IMR-90 (cell line): Measurements from ENCODE around the gene SHROOM3. TPM values are rescaled to one million over a fixed set of nuclear protein-coding genes. Genes with fewer than 3 reads are reported as not detected.

Experiments used
- ATAC-seq: fragments of 200-7000 bp; cut with Tn5 transposase; 2 replicates; pipeline ENCODE4 v1.9.1; 2020; ENCODE audit warnings: low read depth, mild to moderate bottlenecking, moderate library complexity
- BruUV-seq: library from RNA; stranded (reverse); fragments of 400-500 nt; replicated peaks from 2 replicates; lab custom pipeline; 2021; lab: Mats Ljungman, UMichigan
- CTCF ChIA-PET: fragments of 300-600 bp; formaldehyde crosslinking; extraction: SDS; loops from one replicate; lab custom pipeline; 2021; ENCODE audit warnings: antibody characterized with exemption; lab: Yijun Ruan, JAX
- POLR2A ChIA-PET: fragments of 300-600 bp; sonication (Branson Sonifier 250); formaldehyde crosslinking; loops from one replicate; lab custom pipeline; 2022; ENCODE audit warnings: antibody characterized with exemption; ENCODE audit not compliant: unreplicated experiment; lab: Charles Lee
- DNase-seq: peaks from one replicate; pipeline ENCODE4 v3.0.0; 2013
- H2AFZ ChIP-seq: replicated peaks from 2 replicates; pipeline ENCODE3; 2013; ENCODE audit warnings: low read length, mild to moderate bottlenecking; ENCODE audit not compliant: poor library complexity
- H2AK5ac ChIP-seq: 2 replicates; pipeline ENCODE4 v1.6.1; 2013; ENCODE audit warnings: low read depth, low read length, inconsistent platforms
- H2AK9ac ChIP-seq: replicated peaks from 2 replicates; pipeline ENCODE3; 2013; ENCODE audit warnings: mild to moderate bottlenecking, low read depth, low read length, moderate library complexity; ENCODE audit not compliant: poor library complexity
- H2BK120ac ChIP-seq: 2 replicates; pipeline ENCODE4 v1.6.1; 2013; ENCODE audit warnings: low read depth, low read length, inconsistent platforms
- H2BK15ac ChIP-seq: 3 replicates; pipeline ENCODE4 v1.6.1; 2013; ENCODE audit warnings: low read depth, low read length, inconsistent platforms
- H2BK20ac ChIP-seq: 2 replicates; pipeline ENCODE4 v1.6.1; 2013; ENCODE audit warnings: low read depth, mild to moderate bottlenecking, inconsistent platforms, low read length, moderate library complexity
- H2BK5ac ChIP-seq: 2 replicates; pipeline ENCODE4 v1.6.1; 2013; ENCODE audit warnings: mild to moderate bottlenecking, low read depth, low read length, inconsistent platforms; ENCODE audit not compliant: poor library complexity, severe bottlenecking
- H3K14ac ChIP-seq: replicated peaks from 2 replicates; pipeline ENCODE4 v1.6.1; 2013; ENCODE audit warnings: low read depth, low read length, inconsistent platforms
- H3K18ac ChIP-seq: 2 replicates; pipeline ENCODE4 v1.6.1; 2013; ENCODE audit warnings: low read depth, low read length, control low read depth
- H3K23ac ChIP-seq: 2 replicates; pipeline ENCODE4 v1.6.1; 2013; ENCODE audit warnings: low read depth, low read length, inconsistent platforms
- H3K27ac ChIP-seq: 2 replicates; pipeline ENCODE4 v1.5.1; 2013; ENCODE audit warnings: mild to moderate bottlenecking, control low read depth, low read length; ENCODE audit not compliant: insufficient read depth
- H3K27me3 ChIP-seq: 2 replicates; pipeline ENCODE4 v1.6.1; 2013; ENCODE audit warnings: low read length; ENCODE audit not compliant: control insufficient read depth, insufficient read depth
- H3K36me3 ChIP-seq: 2 replicates; pipeline ENCODE4 v1.6.1; 2013; ENCODE audit warnings: low read length, mixed read lengths; ENCODE audit not compliant: control insufficient read depth, insufficient read depth
- H3K4ac ChIP-seq: 2 replicates; pipeline ENCODE4 v1.6.1; 2013; ENCODE audit warnings: low read depth, low read length, inconsistent platforms
- H3K4me1 ChIP-seq: 2 replicates; pipeline ENCODE4 v1.6.1; 2013; ENCODE audit warnings: low read length, mixed read lengths; ENCODE audit not compliant: control insufficient read depth, insufficient read depth
- H3K4me2 ChIP-seq: 2 replicates; pipeline ENCODE4 v1.6.1; 2013; ENCODE audit warnings: low read depth, mild to moderate bottlenecking, control low read depth, low read length, moderate library complexity
- H3K4me3 ChIP-seq: 2 replicates; pipeline ENCODE4 v1.5.1; 2013; ENCODE audit warnings: low read depth, mild to moderate bottlenecking, control low read depth, low read length, moderate library complexity; ENCODE audit not compliant: insufficient read depth
- H3K56ac ChIP-seq: 2 replicates; pipeline ENCODE4 v1.6.1; 2013; ENCODE audit warnings: low read length, inconsistent platforms; ENCODE audit not compliant: insufficient read depth; ENCODE audit errors: extremely low read depth
- H3K79me1 ChIP-seq, 2 experiments: 2 replicates each; pipeline ENCODE4 v1.6.1; 2013; ENCODE audit warnings: low read length in 2 of 2, inconsistent platforms in 1 of 2, low read depth in 1 of 2
- H3K9ac ChIP-seq: 2 replicates; pipeline ENCODE4 v1.6.1; 2013; ENCODE audit warnings: low read depth, low read length, control low read depth
- H3K9me1 ChIP-seq: 2 replicates; pipeline ENCODE4 v1.6.1; 2013; ENCODE audit warnings: low read length, inconsistent platforms; ENCODE audit not compliant: insufficient read depth
- H3K9me3 ChIP-seq: 2 replicates; pipeline ENCODE4 v1.6.1; 2013; ENCODE audit warnings: low read length; ENCODE audit not compliant: control insufficient read depth, insufficient read depth
- H4K20me1 ChIP-seq: 2 replicates; pipeline ENCODE4 v1.6.1; 2013; ENCODE audit warnings: low read length, inconsistent platforms; ENCODE audit not compliant: insufficient read depth
- H4K5ac ChIP-seq: 2 replicates; pipeline ENCODE4 v1.6.1; 2013; ENCODE audit warnings: mild to moderate bottlenecking, low read depth, low read length, control low read depth
- H4K8ac ChIP-seq, 2 experiments: 2 replicates each; pipeline ENCODE4 v1.6.1; 2013; ENCODE audit warnings: low read depth in 2 of 2, low read length in 2 of 2, control low read depth in 1 of 2, inconsistent platforms in 1 of 2
- H4K91ac ChIP-seq: 2 replicates; pipeline ENCODE4 v1.6.1; 2013; ENCODE audit warnings: low read depth, low read length, inconsistent platforms; ENCODE audit not compliant: insufficient read depth
- BHLHE40 ChIP-seq: fragments of 150-350 bp; IDR thresholded peaks from 2 replicates; pipeline ENCODE4 v1.6.1; 2016; ENCODE audit warnings: mild to moderate bottlenecking, low read depth, low read length
- CEBPB ChIP-seq: IDR thresholded peaks from 2 replicates; pipeline ENCODE4 v1.6.1; 2012; ENCODE audit warnings: low read depth, low read length, improper control_type of control experiment
- CHD1 ChIP-seq: IDR thresholded peaks from 2 replicates; pipeline ENCODE4 v1.6.1; 2012; ENCODE audit warnings: low read depth, low read length, improper control_type of control experiment
- ELK1 ChIP-seq: fragments of 150-350 bp; IDR thresholded peaks from 2 replicates; pipeline ENCODE4 v1.6.1; 2016; ENCODE audit warnings: low read depth, mild to moderate bottlenecking, low read length, moderate library complexity, borderline replicate concordance
- FOS ChIP-seq: fragments of 150-350 bp; IDR thresholded peaks from 2 replicates; pipeline ENCODE4 v1.6.1; 2016; ENCODE audit warnings: low read depth, low read length
- MAFK ChIP-seq: IDR thresholded peaks from 2 replicates; pipeline ENCODE4 v1.6.1; 2012; ENCODE audit warnings: low read depth, low read length, improper control_type of control experiment
- MAZ ChIP-seq: IDR thresholded peaks from 2 replicates; pipeline ENCODE4 v1.6.1; 2012; ENCODE audit warnings: low read depth, mild to moderate bottlenecking, low read length, improper control_type of control experiment, moderate library complexity, borderline replicate concordance
- MXI1 ChIP-seq: IDR thresholded peaks from 2 replicates; pipeline ENCODE4 v1.6.1; 2012; ENCODE audit warnings: low read depth, mild to moderate bottlenecking, low read length, moderate library complexity, borderline replicate concordance
- NFE2L2 ChIP-seq: fragments of 150-350 bp; IDR thresholded peaks from 2 replicates; pipeline ENCODE4 v1.6.1; 2016; ENCODE audit warnings: low read depth, mild to moderate bottlenecking, low read length
- POLR2A ChIP-seq: IDR thresholded peaks from 2 replicates; pipeline ENCODE4 v1.6.1; 2012; ENCODE audit warnings: mild to moderate bottlenecking, low read depth, low read length
- RAD21 ChIP-seq: IDR thresholded peaks from 2 replicates; pipeline ENCODE4 v1.6.1; 2012; ENCODE audit warnings: low read length, improper control_type of control experiment
- RCOR1 ChIP-seq: IDR thresholded peaks from 2 replicates; pipeline ENCODE4 v1.6.1; 2012; ENCODE audit warnings: mild to moderate bottlenecking, low read length, improper control_type of control experiment; ENCODE audit not compliant: insufficient replicate concordance
- RFX5 ChIP-seq: IDR thresholded peaks from 2 replicates; pipeline ENCODE4 v1.8.0; 2012; ENCODE audit warnings: low read depth, mild to moderate bottlenecking, low read length, moderate library complexity
- SMC3 ChIP-seq: fragments of 150-350 bp; IDR thresholded peaks from 2 replicates; pipeline ENCODE4 v1.6.1; 2016; ENCODE audit warnings: low read depth, mild to moderate bottlenecking, antibody characterized with exemption, low read length, moderate library complexity
- USF2 ChIP-seq: fragments of 150-350 bp; IDR thresholded peaks from 2 replicates; pipeline ENCODE4 v1.6.1; 2017; ENCODE audit warnings: mild to moderate bottlenecking, antibody characterized with exemption, low read length, low read depth
- WGBS, 2 experiments: methylation state at CpG; one replicate each; pipeline versions ENCODE4 v1.1.5 to v1.1.7; 2013; ENCODE audit warnings: missing lambda C conversion rate in 2 of 2; ENCODE audit not compliant: insufficient read length in 1 of 2; ENCODE audit errors: extremely low coverage in 2 of 2; 5-methylcytosine and 5-hydroxymethylcytosine counted together
- dilution Hi-C: fragments of 300-500 bp; cut with HindIII; formaldehyde crosslinking; loops from one replicate; pipeline ENCODE4 v1.14.3; 2018; ENCODE audit warnings: low sequenced_read_pairs; ENCODE audit not compliant: unreplicated experiment
- in situ Hi-C: fragments of 300-500 bp; cut with MboI; formaldehyde crosslinking; loops from 3 replicates; pipeline ENCODE4 v1.14.3; 2019; ENCODE audit warnings: low sequenced_read_pairs, inconsistent platforms, mixed read lengths
- intact Hi-C: fragments of 100-400 bp; cut with micrococcal nuclease; formaldehyde crosslinking; loops from 2 replicates; pipeline ENCODE4 v1.10.0; 2022
- polyA plus RNA-seq, 3 experiments: library from polyadenylated mRNA; depleted of rRNA; stranded (reverse); fragments of >200 nt; gene quantifications; 2 replicates each; pipeline ENCODE4 v1.2.3, GENCODE V29; 2012; ENCODE audit warnings: low replicate concordance in 1 of 3
- total RNA-seq: library from RNA; depleted of rRNA; stranded (reverse); fragments of >200 nt; gene quantifications from 2 replicates; pipeline ENCODE4 v1.2.3, GENCODE V29; 2012
- TF ChIP-seq, protein P1 (sequence below): conservative IDR thresholded peaks from 2 replicates; pipeline ENCODE4 v1.5.1; 2012; ENCODE audit warnings: mild to moderate bottlenecking, low read depth, low read length, improper control_type of control experiment

The SHROOM3 gene
- total and polyA plus RNA-seq, 2 of the 4 experiments (the other 2 are of a cell fraction), result 10.8 to 19.5 TPM

DNA sequence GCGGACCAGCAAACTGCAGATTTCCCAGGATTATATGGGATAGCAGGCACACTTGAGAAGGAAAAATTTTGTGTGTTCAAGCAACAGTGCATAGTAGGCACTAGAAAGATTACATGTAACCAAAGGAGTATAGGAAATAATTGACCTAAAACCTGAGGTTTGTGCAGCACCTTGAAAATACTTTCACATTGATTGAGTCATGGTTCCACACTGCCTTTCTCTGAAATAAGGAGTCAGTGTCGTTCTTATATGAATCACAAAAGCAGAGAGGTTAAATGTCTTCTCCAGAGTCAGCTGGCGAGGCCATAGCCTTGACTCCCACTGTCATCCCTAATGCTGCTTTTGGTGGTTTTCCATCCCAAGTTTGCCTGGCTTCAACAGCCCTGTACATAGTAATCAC is 324.0 kb downstream of the SHROOM3 start:
- CTCF ChIA-PET, result no interaction called here
- no peak for DNase-seq

More for the DNA sequence above, 324.0 kb downstream of the SHROOM3 start:
- no TSS peak for BruUV-seq
- Histone ChIP-seq H3K4me1 (peaks cover 41% of the 10 kb centered on the region), H3K79me1 (peaks cover 62 to 91% of the 10 kb centered on the region in 2 experiments), H3K4me3 (no peak overlapping the region), H3K18ac (peak overlapping the region; percentile 81; the same call in 1 of the 2 replicates), H2AK5ac (peak overlapping the region; percentile 95; the same call in 1 of the 2 replicates), H3K4ac (peak overlapping the region; percentile 76), H3K14ac (peak overlapping the region; percentile 71), H4K91ac (peak overlapping the region; percentile 76), H2BK20ac (peak overlapping the region; percentile 57), H4K20me1 (no peaks in the 10 kb centered on the region), H3K9me1 (peaks cover 35% of the 10 kb centered on the region), H3K23ac (peak overlapping the region; percentile 46), H3K27ac (no peak overlapping the region), H3K4me2 (no peak overlapping the region), H2BK5ac (peak overlapping the region; percentile 49), H2BK15ac (peak overlapping the region; percentile 89), H2AK9ac (no peak overlapping the region), H3K27me3 (no peaks in the 10 kb centered on the region), H4K5ac (peak overlapping the region; percentile 71; the same call in 1 of the 2 replicates), H2AFZ (no peak overlapping the region), H2BK120ac (peak overlapping the region; percentile 81; the same call in 1 of the 2 replicates), H3K9ac (peak overlapping the region; percentile 6; the same call in 1 of the 2 replicates), H3K56ac (peak overlapping the region; percentile 8; the same call in 1 of the 2 replicates), H3K36me3 (peaks cover 36% of the 10 kb centered on the region), H4K8ac (peak overlapping the region; percentile 5 to 38; a peak in 2 of 4 replicates), H3K9me3 (no peaks in the 10 kb centered on the region)
- no CpG with 5 or more reads among the region's 3 CpGs for WGBS, 2 experiments
- dilution Hi-C loops (no loop called here), intact Hi-C loops (loop anchor here (10.0 kb wide), 1 partner anchor 584 kb away; no protein-coding TSS in a partner anchor), in situ Hi-C loops (loop anchor here (5.0 to 25.0 kb wide), 2 partner anchors 247 to 403 kb away; partner anchors contain the start of gene CCNG2)
- TF ChIP-seq CEBPB, result no peak
- no peak for TF ChIP-seq BHLHE40
- no peak for TF ChIP-seq CHD1
- TF ChIP-seq RAD21, result no peak
- TF ChIP-seq MXI1, result no peak
- no peak for TF ChIP-seq POLR2A
- TF ChIP-seq FOS, result no peak
- TF ChIP-seq ELK1, result no peak
- no peak for TF ChIP-seq SMC3
- TF ChIP-seq RFX5, result no peak
- TF ChIP-seq MAZ, result no peak
- TF ChIP-seq NFE2L2, result no peak
- no peak for TF ChIP-seq MAFK
- TF ChIP-seq USF2, result no peak
- TF ChIP-seq RCOR1, result no peak
- TF ChIP-seq, protein P1, sequence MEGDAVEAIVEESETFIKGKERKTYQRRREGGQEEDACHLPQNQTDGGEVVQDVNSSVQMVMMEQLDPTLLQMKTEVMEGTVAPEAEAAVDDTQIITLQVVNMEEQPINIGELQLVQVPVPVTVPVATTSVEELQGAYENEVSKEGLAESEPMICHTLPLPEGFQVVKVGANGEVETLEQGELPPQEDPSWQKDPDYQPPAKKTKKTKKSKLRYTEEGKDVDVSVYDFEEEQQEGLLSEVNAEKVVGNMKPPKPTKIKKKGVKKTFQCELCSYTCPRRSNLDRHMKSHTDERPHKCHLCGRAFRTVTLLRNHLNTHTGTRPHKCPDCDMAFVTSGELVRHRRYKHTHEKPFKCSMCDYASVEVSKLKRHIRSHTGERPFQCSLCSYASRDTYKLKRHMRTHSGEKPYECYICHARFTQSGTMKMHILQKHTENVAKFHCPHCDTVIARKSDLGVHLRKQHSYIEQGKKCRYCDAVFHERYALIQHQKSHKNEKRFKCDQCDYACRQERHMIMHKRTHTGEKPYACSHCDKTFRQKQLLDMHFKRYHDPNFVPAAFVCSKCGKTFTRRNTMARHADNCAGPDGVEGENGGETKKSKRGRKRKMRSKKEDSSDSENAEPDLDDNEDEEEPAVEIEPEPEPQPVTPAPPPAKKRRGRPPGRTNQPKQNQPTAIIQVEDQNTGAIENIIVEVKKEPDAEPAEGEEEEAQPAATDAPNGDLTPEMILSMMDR, result no peak
- POLR2A ChIA-PET, result no interaction called here
- ATAC-seq, result no peak
